Body of pancreas (tissue), 4 donors: ENCODE data around the gene SYDE1. TPM values are rescaled to one million over a fixed set of nuclear protein-coding genes. Genes with fewer than 3 reads are reported as not detected.
A peak's percentile ranks its signal among the peaks of the same experiment; 100 is the strongest.

Source experiments
- ATAC-seq: fragments of 150-250 bp; one replicate; pipeline ENCODE4 v1.9.1; 2016
- DNase-seq, 4 donors: peaks; one replicate each; pipeline ENCODE4 v3.0.0-alpha.2; 2019
- H3K27ac ChIP-seq, 4 donors: fragments of 200-600 bp; sonication (generic); 1 replicate in 3 of 4; 2 replicates in 1 of 4; pipeline versions ENCODE4 v1.5.1 to v1.6.1; 2016 to 2019; ENCODE audit warnings: mild to moderate bottlenecking in 1 of 4, mixed read lengths in 1 of 4, moderate library complexity in 1 of 4
- H3K27me3 ChIP-seq, 2 donors: fragments of 200-600 bp; sonication (generic); one replicate each; pipeline ENCODE4 v1.6.0; 2016; ENCODE audit warnings: mild to moderate bottlenecking in 1 of 2
- H3K36me3 ChIP-seq, 2 donors: fragments of 200-600 bp; sonication (generic); replicated peaks in 1 of 2; 2 replicates each; pipeline ENCODE4 v1.5.1; 2016; ENCODE audit warnings: low read depth in 2 of 2; ENCODE audit not compliant: insufficient read depth in 1 of 2
- H3K4me1 ChIP-seq: fragments of 200-600 bp; sonication (generic); one replicate; pipeline ENCODE4 v1.6.0; 2016
- H3K4me3 ChIP-seq, 2 donors: fragments of 200-600 bp; sonication (generic); 1 replicate in 1 of 2; 2 replicates in 1 of 2; pipeline ENCODE4 v1.5.1; 2016 to 2019
- H3K9me3 ChIP-seq, 3 donors: fragments of 200-600 bp; sonication (generic); 1 replicate in 2 of 3; 2 replicates in 1 of 3; pipeline ENCODE4 v1.5.1; 2016
- POLR2A ChIP-seq, 3 donors: fragments of 450-650 bp; IDR thresholded peaks; one replicate each; pipeline ENCODE4 v1.6.1; 2016; ENCODE audit warnings: antibody characterized with exemption in 3 of 3, mild to moderate bottlenecking in 2 of 3
- WGBS, 2 donors: methylation state at CpG; one replicate each; pipeline ENCODE4 v1.1.5; 2017; 5-methylcytosine and 5-hydroxymethylcytosine counted together
- intact Hi-C: fragments of 100-400 bp; cut with DNase I; formaldehyde crosslinking; loops from one replicate; pipeline ENCODE4 v1.15.1; 2023
- total RNA-seq, 2 donors: library from RNA; depleted of rRNA; stranded (reverse); fragments of >200 nt; gene quantifications; one replicate each; pipeline ENCODE4 v1.1.0, GENCODE V29; 2016
- TF ChIP-seq, protein P1 (sequence below), 7 experiments: fragments of 450-650 bp in 4 of 7; fragments of 200-600 bp in 3 of 7; sonication (generic) in 3 of 7; IDR thresholded peaks; one replicate each; pipeline ENCODE4 v1.5.1; 2016 to 2019; ENCODE audit warnings: antibody characterized with exemption in 7 of 7

SYDE1 gene
- total RNA-seq, 2 donors from 2014 or later, result 6.3 to 9.9 TPM

- TF ChIP-seq POLR2A (IDR thresholded peaks at IDR 0.05), result no peak
- TF ChIP-seq, protein P1, sequence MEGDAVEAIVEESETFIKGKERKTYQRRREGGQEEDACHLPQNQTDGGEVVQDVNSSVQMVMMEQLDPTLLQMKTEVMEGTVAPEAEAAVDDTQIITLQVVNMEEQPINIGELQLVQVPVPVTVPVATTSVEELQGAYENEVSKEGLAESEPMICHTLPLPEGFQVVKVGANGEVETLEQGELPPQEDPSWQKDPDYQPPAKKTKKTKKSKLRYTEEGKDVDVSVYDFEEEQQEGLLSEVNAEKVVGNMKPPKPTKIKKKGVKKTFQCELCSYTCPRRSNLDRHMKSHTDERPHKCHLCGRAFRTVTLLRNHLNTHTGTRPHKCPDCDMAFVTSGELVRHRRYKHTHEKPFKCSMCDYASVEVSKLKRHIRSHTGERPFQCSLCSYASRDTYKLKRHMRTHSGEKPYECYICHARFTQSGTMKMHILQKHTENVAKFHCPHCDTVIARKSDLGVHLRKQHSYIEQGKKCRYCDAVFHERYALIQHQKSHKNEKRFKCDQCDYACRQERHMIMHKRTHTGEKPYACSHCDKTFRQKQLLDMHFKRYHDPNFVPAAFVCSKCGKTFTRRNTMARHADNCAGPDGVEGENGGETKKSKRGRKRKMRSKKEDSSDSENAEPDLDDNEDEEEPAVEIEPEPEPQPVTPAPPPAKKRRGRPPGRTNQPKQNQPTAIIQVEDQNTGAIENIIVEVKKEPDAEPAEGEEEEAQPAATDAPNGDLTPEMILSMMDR (IDR thresholded peaks at IDR 0.05), result no peak
- H3K36me3 ChIP-seq, result no peaks in the 10 kb centered on the region
- H3K27ac ChIP-seq, result no peak overlapping the region
- ATAC-seq (no peak), DNase-seq (no peak)
- intact Hi-C loops, result no loop called here
- 73 to 84% methylated on average over 3 of the region's 3 CpGs for WGBS, 2 donors
- H3K4me3 ChIP-seq, result no peak overlapping the region
- no peaks in the 10 kb centered on the region for H3K4me1 ChIP-seq
- peaks cover 0 to 4% (median 0%) of the 10 kb centered on the region in 3 donors for H3K9me3 ChIP-seq
- H3K27me3 ChIP-seq, result no peaks in the 10 kb centered on the region
Observed at GRCh38 chr19:15099017-15099582, 8.1 kb upstream of the SYDE1 start.

DNA sequence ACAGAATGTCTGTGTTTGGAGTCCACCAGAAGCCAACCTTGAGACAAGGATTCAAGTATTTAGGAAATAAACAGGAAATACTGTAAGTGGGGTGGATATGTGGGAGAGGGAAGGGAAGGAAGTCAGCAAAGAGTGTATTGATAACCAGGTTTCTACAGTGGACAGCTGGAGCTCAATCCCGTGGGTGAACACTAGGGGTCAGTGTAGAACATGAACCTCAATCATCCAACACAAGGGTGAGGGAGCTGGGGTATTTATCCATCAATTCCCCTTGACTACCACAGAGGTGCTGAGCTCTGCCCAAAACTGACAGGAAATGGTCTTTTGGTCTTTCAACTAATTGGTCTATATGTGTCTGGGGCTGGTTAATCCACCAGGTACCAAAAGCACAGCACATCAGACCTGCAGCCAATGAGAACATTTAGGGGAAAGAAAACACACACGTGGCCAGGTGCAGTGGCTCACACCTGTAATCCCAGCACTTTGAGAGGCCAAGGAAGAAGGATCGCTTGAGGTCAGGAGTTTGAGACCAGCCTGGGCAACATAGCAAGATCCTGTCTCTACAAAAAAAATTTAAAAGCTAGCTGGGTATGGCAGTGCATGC lies 5.6 kb upstream of the SYDE1 start:
- WGBS, 2 donors, result 46 to 53% methylated on average over 3 of the region's 3 CpGs
- Histone ChIP-seq H3K36me3 (no peaks in the 10 kb centered on the region), H3K4me1 (no peaks in the 10 kb centered on the region), H3K4me3 (no peak overlapping the region), H3K27me3 (no peaks in the 10 kb centered on the region), H3K9me3 (peaks cover 0 to 4% (median 0%) of the 10 kb centered on the region in 3 donors), H3K27ac (no peak overlapping the region)
- ATAC-seq (no peak), DNase-seq (peak in 3 of 4 donors; percentile 38 to 50 (median 39))
- intact Hi-C loops, result no loop called here
- TF ChIP-seq POLR2A (IDR thresholded peaks at IDR 0.05), result no peak
- TF ChIP-seq, protein P1 (IDR thresholded peaks at IDR 0.05), result peak in 6 of 7 experiments; percentile 32 to 51 (median 40)

DNA sequence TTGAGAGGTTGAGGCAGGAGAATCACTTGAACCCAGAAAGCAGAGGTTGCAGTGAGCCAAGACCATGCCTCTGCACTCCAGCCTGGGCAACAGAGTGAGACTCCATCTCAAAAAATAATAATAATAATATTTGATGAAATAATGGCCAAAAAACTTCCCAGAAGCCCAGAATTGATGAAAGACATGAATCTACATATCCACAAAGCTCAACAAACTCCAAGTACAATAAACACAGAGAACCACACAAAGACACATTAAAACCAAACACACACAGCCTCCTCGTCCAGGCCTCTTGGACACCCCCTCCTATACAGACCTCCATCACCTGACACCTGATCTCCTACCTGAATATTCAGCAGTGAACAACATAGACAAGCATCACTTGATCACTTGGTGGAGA lies 3.2 kb upstream of the SYDE1 start:
- DNase-seq (no peak), ATAC-seq (no peak)
- H3K4me3 ChIP-seq, result no peak overlapping the region
- no peaks in the 10 kb centered on the region for H3K36me3 ChIP-seq
- no peak for TF ChIP-seq POLR2A (IDR thresholded peaks at IDR 0.05)
- TF ChIP-seq, protein P1 (IDR thresholded peaks at IDR 0.05), result no peak
- H3K27ac ChIP-seq, result no peak overlapping the region
- H3K27me3 ChIP-seq, result no peaks in the 10 kb centered on the region
- WGBS, 2 donors, result 88 to 100% methylated on average over 1 of the region's 1 CpG
- intact Hi-C loops, result no loop called here
- peaks cover 0 to 4% (median 0%) of the 10 kb centered on the region in 3 donors for H3K9me3 ChIP-seq
- peaks cover 4% of the 10 kb centered on the region for H3K4me1 ChIP-seq

DNA sequence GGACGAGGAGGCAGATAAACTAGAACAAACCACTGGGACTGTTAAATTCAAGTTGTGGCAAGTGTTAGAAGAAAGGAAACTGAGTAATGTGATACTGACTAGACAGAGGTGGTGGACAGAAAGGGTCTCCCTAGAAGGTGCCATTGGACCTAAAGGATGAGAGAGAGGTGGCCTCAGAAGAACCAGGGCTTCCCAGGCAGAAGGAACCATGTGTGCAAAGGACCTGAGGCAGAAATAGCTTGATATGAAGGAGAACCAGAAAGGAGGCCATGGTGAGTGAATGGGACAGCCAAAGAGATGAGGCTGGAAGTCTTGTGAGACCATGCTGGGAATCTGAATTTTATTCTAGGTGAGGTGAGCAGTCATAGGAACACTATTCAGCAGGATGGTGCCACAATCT lies 2.8 kb upstream of the SYDE1 start:
- H3K4me1 ChIP-seq, result peaks cover 4% of the 10 kb centered on the region
- no peak overlapping the region for H3K4me3 ChIP-seq
- H3K27me3 ChIP-seq, result no peaks in the 10 kb centered on the region
- intact Hi-C loops, result no loop called here
- no peak overlapping the region for H3K27ac ChIP-seq
- DNase-seq (no peak), ATAC-seq (no peak)
- no peaks in the 10 kb centered on the region for H3K36me3 ChIP-seq
- no peak for TF ChIP-seq POLR2A (IDR thresholded peaks at IDR 0.05)
- TF ChIP-seq, protein P1 (IDR thresholded peaks at IDR 0.05), result no peak
- 50 to 87% methylated on average over 1 of the region's 1 CpG for whole genome bisulfite sequencing, 2 donors
- peaks cover 0 to 4% (median 0%) of the 10 kb centered on the region in 3 donors for H3K9me3 ChIP-seq

- intact Hi-C loops, result no loop called here
- peaks cover 0 to 4% (median 0%) of the 10 kb centered on the region in 3 donors for H3K9me3 ChIP-seq
- no peak overlapping the region for H3K4me3 ChIP-seq
- no peaks in the 10 kb centered on the region for H3K36me3 ChIP-seq
- no peak overlapping the region for H3K27ac ChIP-seq
- no peak for TF ChIP-seq POLR2A (IDR thresholded peaks at IDR 0.05)
- TF ChIP-seq, protein P1 (IDR thresholded peaks at IDR 0.05), result no peak
- DNase-seq, result no peak
- 89 to 90% methylated on average over 3 of the region's 3 CpGs for WGBS, 2 donors
- H3K27me3 ChIP-seq, result no peaks in the 10 kb centered on the region
- ATAC-seq, result no peak
- H3K4me1 ChIP-seq, result peaks cover 4% of the 10 kb centered on the region
Observed at GRCh38 chr19:15105044-15105443, 2.2 kb upstream of the SYDE1 start.
